MM.1S (cell line): ENCODE results near the gene PCBP4.

Experiments
- DNase-seq: peaks from one replicate; pipeline ENCODE4 v3.0.0-alpha.2; 2015
- H2AFZ ChIP-seq: fragments of 300-600 bp; sonication (generic); 2 replicates; pipeline ENCODE4 v1.6.0; 2016; ENCODE audit warnings: antibody characterized with exemption, low read length
- H3F3A ChIP-seq: fragments of 300-600 bp; sonication (generic); 2 replicates; pipeline ENCODE4 v1.6.1; 2016; ENCODE audit warnings: mild to moderate bottlenecking, antibody characterized with exemption, low read length, moderate library complexity, mixed read lengths; ENCODE audit not compliant: insufficient read depth
- H3K27ac ChIP-seq: fragments of 300-600 bp; sonication (generic); 2 replicates; pipeline ENCODE4 v1.5.1; 2016; ENCODE audit warnings: mild to moderate bottlenecking, low read length
- H3K27me3 ChIP-seq: fragments of 300-600 bp; sonication (generic); replicated peaks from 2 replicates; pipeline ENCODE4 v1.6.0; 2016; ENCODE audit warnings: low read length; ENCODE audit not compliant: insufficient read depth
- H3K36me3 ChIP-seq: fragments of 300-600 bp; sonication (generic); replicated peaks from 2 replicates; pipeline ENCODE4 v1.6.1; 2016; ENCODE audit warnings: mild to moderate bottlenecking, low read length, mixed read lengths; ENCODE audit not compliant: insufficient read depth
- H3K4me1 ChIP-seq: fragments of 300-600 bp; sonication (generic); 2 replicates; pipeline ENCODE4 v1.6.1; 2016; ENCODE audit warnings: low read length, mixed read lengths
- H3K4me2 ChIP-seq: fragments of 300-600 bp; sonication (generic); 2 replicates; pipeline ENCODE4 v1.6.0; 2016; ENCODE audit warnings: low read depth, low read length
- H3K4me3 ChIP-seq: fragments of 300-600 bp; sonication (generic); 2 replicates; pipeline ENCODE4 v1.5.1; 2016; ENCODE audit warnings: low read length, mixed read lengths
- H3K79me2 ChIP-seq: fragments of 300-600 bp; sonication (generic); 2 replicates; pipeline ENCODE4 v1.6.1; 2016; ENCODE audit warnings: mixed run types, low read length, mixed read lengths
- H3K9ac ChIP-seq: fragments of 300-600 bp; sonication (generic); 2 replicates; pipeline ENCODE4 v1.6.1; 2016; ENCODE audit warnings: low read length, mixed read lengths
- H3K9me2 ChIP-seq: fragments of 300-600 bp; sonication (generic); replicated peaks from 2 replicates; pipeline ENCODE4 v1.6.1; 2016; ENCODE audit warnings: mild to moderate bottlenecking, low read length, mixed read lengths; ENCODE audit not compliant: insufficient read depth
- H3K9me3 ChIP-seq: fragments of 300-600 bp; sonication (generic); replicated peaks from 2 replicates; pipeline ENCODE4 v1.6.1; 2016; ENCODE audit warnings: mild to moderate bottlenecking, low read length, mixed read lengths; ENCODE audit not compliant: insufficient read depth
- H4K20me1 ChIP-seq: fragments of 300-600 bp; sonication (generic); 2 replicates; pipeline ENCODE4 v1.6.1; 2016; ENCODE audit warnings: mild to moderate bottlenecking, low read length, moderate library complexity, mixed read lengths; ENCODE audit not compliant: insufficient read depth
- CTCF ChIP-seq: fragments of 300-600 bp; sonication (generic); IDR thresholded peaks from 2 replicates; pipeline ENCODE4 v1.5.1; 2016; ENCODE audit warnings: antibody characterized with exemption, low read length, mixed read lengths
- EZH2 ChIP-seq: fragments of 300-600 bp; sonication (generic); optimal IDR thresholded peaks from 2 replicates; pipeline ENCODE3; 2017; ENCODE audit warnings: low read depth, mild to moderate bottlenecking, antibody characterized with exemption, low read length, mixed read lengths
- EZH2phosphoT487 ChIP-seq: fragments of 300-600 bp; sonication (generic); IDR thresholded peaks from 2 replicates; pipeline ENCODE4 v1.6.1; 2018; ENCODE audit warnings: antibody characterized with exemption, low read length

Gene PCBP4

DNA sequence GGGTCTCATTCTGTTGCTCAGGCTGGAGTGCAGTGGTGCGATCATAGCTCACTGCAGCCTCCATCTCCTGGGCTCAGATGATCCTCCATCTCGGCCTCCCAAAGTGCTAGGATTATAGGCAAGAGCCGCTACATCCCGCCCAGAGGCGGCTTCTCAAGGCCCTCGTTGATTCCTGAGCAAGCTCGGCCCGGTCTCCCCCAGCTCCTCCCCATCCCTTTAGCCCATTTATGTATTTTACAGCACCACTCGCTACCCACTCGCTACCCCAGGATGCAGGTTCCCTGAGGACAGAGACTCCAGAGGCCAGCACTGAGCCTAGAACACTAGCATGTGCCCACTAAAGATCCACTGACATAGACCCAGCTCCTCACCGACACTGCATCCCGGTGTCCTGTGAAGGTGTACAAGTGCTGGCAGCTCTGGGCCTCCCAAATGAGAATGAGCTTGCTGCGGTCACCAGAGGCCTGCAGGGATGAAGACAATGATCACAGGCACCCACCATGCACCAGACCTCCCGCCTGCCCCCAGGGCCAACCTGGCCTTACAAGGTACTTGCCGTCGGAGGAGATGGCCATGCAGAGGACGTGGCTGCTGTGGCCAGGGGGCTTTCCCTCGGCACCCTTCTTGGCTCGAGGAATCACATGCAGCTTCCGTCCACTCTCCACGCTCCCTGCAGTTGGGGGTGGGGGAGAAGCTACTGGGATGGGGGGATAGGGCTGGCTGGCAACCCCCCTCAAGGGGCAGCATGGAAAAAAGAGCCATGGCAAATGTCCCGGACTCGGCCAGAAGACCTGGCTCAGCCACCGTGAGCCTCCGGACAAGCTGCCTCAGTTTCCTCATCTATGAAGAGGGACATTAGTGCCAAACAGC lies 31.1 kb downstream of the PCBP4 start:
- no peaks in the 10 kb centered on the region for H3F3A ChIP-seq
- H3K79me2 ChIP-seq: peaks cover 38% of the 10 kb centered on the region
- H3K9me2 ChIP-seq: no peaks in the 10 kb centered on the region
- H3K4me2 ChIP-seq: no peak overlapping the region
- H3K36me3 ChIP-seq: peaks cover 5% of the 10 kb centered on the region; the same call in 1 of the 2 replicates
- no peak for TF ChIP-seq EZH2phosphoT487
- no peak for TF ChIP-seq CTCF
- TF ChIP-seq EZH2: no peak
- no peaks in the 10 kb centered on the region for H3K9me3 ChIP-seq
- no peak overlapping the region for H3K9ac ChIP-seq
- DNase-seq: no peak
- H4K20me1 ChIP-seq: 0 out of 2 replicates have a peak, but pooled peaks cover 2% of the 10 kb centered on the region
- peaks cover 10% of the 10 kb centered on the region for H3K4me1 ChIP-seq
- no peaks in the 10 kb centered on the region for H3K27me3 ChIP-seq
- H2AFZ ChIP-seq: no peak overlapping the region
- no peak overlapping the region for H3K27ac ChIP-seq
- H3K4me3 ChIP-seq: no peak overlapping the region

DNA sequence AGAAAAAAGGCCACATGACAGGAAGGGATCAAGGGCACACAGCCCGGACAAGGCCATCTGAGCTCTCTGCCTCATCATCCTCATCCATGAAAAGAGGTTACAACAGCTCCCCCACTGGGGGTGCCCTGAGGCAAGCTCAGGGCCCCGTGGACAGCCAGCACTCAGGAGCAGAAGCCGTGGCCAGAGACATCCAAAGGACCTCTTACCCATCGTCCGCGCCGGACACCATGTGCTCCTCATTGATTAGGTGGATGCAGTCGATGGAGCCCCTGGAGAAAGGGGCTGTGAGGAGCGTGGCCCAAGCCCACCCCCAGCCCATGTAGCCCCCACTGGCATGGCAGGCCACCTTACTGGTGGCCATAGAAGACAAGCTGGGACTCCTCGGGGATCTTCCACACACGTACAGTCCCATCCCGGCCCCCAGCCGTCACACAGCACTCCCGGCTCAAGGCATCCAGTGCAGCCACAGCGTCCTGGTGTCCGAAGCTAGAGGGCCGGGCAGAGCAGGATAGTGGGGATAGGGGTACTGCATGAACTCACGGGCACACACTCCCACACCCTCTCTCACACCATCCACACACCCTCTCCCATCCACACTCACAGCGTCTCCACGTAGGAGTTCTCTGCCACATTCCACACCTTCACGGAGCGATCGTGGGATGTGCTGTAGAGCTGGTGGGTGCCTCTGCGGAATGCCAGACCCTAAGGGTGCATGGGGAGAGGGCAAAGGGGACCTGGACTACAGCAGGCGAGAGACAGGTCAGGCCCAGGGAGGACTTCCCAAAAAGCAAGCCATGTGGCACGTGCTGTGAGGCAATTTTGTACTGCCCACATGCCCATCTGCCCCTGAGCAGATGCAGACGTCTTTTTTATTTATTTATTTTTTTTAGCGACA lies 32.0 kb downstream of the PCBP4 start:
- Histone ChIP-seq H3K9me2 (no peaks in the 10 kb centered on the region), H3K9me3 (no peaks in the 10 kb centered on the region), H4K20me1 (0 out of 2 replicates have a peak, but pooled peaks cover 2% of the 10 kb centered on the region), H3K9ac (no peak overlapping the region), H3K79me2 (peaks cover 29% of the 10 kb centered on the region), H3F3A (no peaks in the 10 kb centered on the region), H3K4me3 (no peak overlapping the region), H3K4me2 (no peak overlapping the region), H3K4me1 (peaks cover 2% of the 10 kb centered on the region; the same call in 1 of the 2 replicates), H3K36me3 (peaks cover 5% of the 10 kb centered on the region; the same call in 1 of the 2 replicates), H3K27ac (no peak overlapping the region), H3K27me3 (no peaks in the 10 kb centered on the region), H2AFZ (no peak overlapping the region)
- DNase-seq: no peak
- TF ChIP-seq CTCF (no peak), EZH2 (no peak), EZH2phosphoT487 (no peak)

- 0 out of 2 replicates have a peak, but pooled peaks cover 2% of the 10 kb centered on the region for H4K20me1 ChIP-seq
- no peak for TF ChIP-seq EZH2phosphoT487
- TF ChIP-seq EZH2: no peak
- TF ChIP-seq CTCF: no peak
- H3K9ac ChIP-seq: no peak overlapping the region
- DNase-seq: no peak
- H3K9me3 ChIP-seq: no peaks in the 10 kb centered on the region
- peaks cover 20% of the 10 kb centered on the region for H3K79me2 ChIP-seq
- peaks cover 5% of the 10 kb centered on the region; the same call in 1 of the 2 replicates for H3K36me3 ChIP-seq
- no peaks in the 10 kb centered on the region for H3K9me2 ChIP-seq
- H3F3A ChIP-seq: no peaks in the 10 kb centered on the region
- H3K4me3 ChIP-seq: no peak overlapping the region
- H3K27ac ChIP-seq: no peak overlapping the region
- no peak overlapping the region for H2AFZ ChIP-seq
- no peaks in the 10 kb centered on the region for H3K4me1 ChIP-seq
- no peaks in the 10 kb centered on the region for H3K27me3 ChIP-seq
- no peak overlapping the region for H3K4me2 ChIP-seq
Observed at GRCh38 chr3:51934139-51934850, 33.0 kb downstream of the PCBP4 start.
